ENCODE measurements around the gene FBXW8. TPM values are rescaled to one million over a fixed set of nuclear protein-coding genes. Genes with fewer than 3 reads are reported as not detected.
A peak's percentile ranks its signal among the peaks of the same experiment; 100 is the strongest.

FBXW8 gene
- total and polyA plus RNA-seq, 7 experiments from 2014 or later: 4.8 to 13.2 (median 11.7) TPM

DNA sequence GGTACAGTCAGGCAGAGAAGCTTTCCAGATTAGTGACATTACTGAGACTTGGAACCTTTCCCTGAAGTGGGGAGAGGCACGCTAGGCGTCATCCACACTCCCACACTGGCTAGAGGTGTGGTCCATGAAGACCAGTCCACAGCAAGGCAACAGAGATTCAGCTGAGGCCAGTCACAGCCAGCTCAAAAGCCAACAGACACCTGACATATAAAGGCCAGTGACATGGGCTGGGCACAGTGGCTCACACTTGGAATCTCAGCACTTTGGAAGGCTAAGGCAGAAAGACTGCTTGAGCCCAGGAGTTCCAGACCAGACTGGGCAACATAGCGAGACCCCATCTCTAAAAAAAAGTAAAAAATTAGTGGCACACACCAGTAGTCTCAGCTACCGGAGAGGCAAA lies 40.4 kb upstream of the FBXW8 start:
- intact Hi-C loops (cut with micrococcal nuclease): no loop called here
- H3K27me3 ChIP-seq (ENCODE audit: control insufficient read depth in 2 of 2, insufficient read depth in 2 of 2, low read length in 2 of 2): no peaks in the 10 kb centered on the region
- H3K4me1 ChIP-seq (ENCODE audit: control insufficient read depth in 2 of 2, insufficient read depth in 2 of 2, low read length in 2 of 2): no peaks in the 10 kb centered on the region
- peaks cover 18 to 29% (median 27%) of the 10 kb centered on the region in 5 donors for H3K27me3 Mint-ChIP-seq
- H3K9me3 ChIP-seq (ENCODE audit: control insufficient read depth in 2 of 3, low read length in 3 of 3): no peaks in the 10 kb centered on the region
- peaks cover 0 to 7% (median 0%) of the 10 kb centered on the region in 5 donors for H3K36me3 Mint-ChIP-seq
- peaks cover 0 to 18% (median 5%) of the 10 kb centered on the region in 11 donors for H3K9me3 Mint-ChIP-seq
- no peak overlapping the region for H3K27ac ChIP-seq (ENCODE audit: low read depth, low read length)
- H3K4me3 ChIP-seq (ENCODE audit: low read length): no peak overlapping the region
- H3K4me1 Mint-ChIP-seq: peaks cover 0 to 12% (median 8%) of the 10 kb centered on the region in 7 donors
- H3K36me3 ChIP-seq (ENCODE audit: control insufficient read depth in 2 of 3, insufficient read depth in 3 of 3, low read length in 3 of 3): no peaks in the 10 kb centered on the region
- CTCF ChIA-PET: no interaction called here
- ATAC-seq (no peak), DNase-seq (no peak)
- H3K27ac Mint-ChIP-seq: no peak overlapping the region
- H3K4me3 Mint-ChIP-seq: no peak overlapping the region
- POLR2A ChIA-PET: no interaction called here

DNA sequence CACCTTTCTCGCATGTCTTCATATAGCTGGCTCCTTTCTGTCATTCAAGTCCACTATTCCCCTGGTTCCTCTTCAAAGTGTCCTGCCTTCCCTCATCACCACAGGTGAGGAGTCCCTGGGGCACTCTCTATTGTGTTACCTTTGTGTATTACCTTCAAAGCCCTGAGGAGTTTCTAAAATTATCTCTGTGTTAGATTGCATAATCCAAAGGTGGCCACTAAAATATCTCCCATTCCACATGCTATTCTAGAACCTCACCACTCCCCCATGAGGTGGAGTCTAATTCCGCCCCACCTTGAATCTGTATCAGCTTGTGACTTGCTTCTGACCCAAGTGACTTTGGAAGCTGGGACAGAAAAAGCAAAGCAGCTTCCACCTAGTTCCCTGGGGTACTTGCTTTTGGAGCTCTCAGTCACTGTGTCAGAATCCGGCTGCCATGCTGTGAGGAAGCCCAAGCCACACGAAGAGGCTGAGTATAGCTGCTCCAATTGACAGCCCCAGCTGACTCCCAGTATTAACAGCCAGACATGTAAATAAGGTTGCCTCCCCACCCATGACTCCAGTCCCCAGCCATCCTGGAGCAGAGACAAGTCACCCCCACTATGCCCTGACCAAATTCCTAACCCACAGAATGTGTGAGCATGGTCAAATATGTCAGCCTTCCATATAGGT lies 36.3 kb upstream of the FBXW8 start:
- ChIA-PET CTCF (no interaction called here), POLR2A (no interaction called here)
- Mint-ChIP-seq H3K4me1 (peaks cover 11 to 22% (median 19%) of the 10 kb centered on the region in 7 donors), H3K27me3 (peaks cover 48 to 65% (median 64%) of the 10 kb centered on the region in 5 donors), H3K9me3 (peaks cover 0 to 23% (median 6%) of the 10 kb centered on the region in 11 donors), H3K27ac (no peak overlapping the region), H3K4me3 (no peak overlapping the region), H3K36me3 (peaks cover 0 to 7% (median 0%) of the 10 kb centered on the region in 5 donors)
- Histone ChIP-seq H3K27ac (ENCODE audit: low read depth, low read length) (no peak overlapping the region), H3K36me3 (ENCODE audit: control insufficient read depth in 2 of 3, insufficient read depth in 3 of 3, low read length in 3 of 3) (no peaks in the 10 kb centered on the region), H3K4me1 (ENCODE audit: control insufficient read depth in 2 of 2, insufficient read depth in 2 of 2, low read length in 2 of 2) (peaks cover 4 to 13% of the 10 kb centered on the region in 2 donors), H3K9me3 (ENCODE audit: control insufficient read depth in 2 of 3, low read length in 3 of 3) (no peaks in the 10 kb centered on the region), H3K27me3 (ENCODE audit: control insufficient read depth in 2 of 2, insufficient read depth in 2 of 2, low read length in 2 of 2) (peaks cover 0 to 6% of the 10 kb centered on the region in 2 donors), H3K4me3 (ENCODE audit: low read length) (no peak overlapping the region)
- ATAC-seq (no peak), DNase-seq (no peak)
- intact Hi-C loops (cut with micrococcal nuclease): no loop called here

DNA sequence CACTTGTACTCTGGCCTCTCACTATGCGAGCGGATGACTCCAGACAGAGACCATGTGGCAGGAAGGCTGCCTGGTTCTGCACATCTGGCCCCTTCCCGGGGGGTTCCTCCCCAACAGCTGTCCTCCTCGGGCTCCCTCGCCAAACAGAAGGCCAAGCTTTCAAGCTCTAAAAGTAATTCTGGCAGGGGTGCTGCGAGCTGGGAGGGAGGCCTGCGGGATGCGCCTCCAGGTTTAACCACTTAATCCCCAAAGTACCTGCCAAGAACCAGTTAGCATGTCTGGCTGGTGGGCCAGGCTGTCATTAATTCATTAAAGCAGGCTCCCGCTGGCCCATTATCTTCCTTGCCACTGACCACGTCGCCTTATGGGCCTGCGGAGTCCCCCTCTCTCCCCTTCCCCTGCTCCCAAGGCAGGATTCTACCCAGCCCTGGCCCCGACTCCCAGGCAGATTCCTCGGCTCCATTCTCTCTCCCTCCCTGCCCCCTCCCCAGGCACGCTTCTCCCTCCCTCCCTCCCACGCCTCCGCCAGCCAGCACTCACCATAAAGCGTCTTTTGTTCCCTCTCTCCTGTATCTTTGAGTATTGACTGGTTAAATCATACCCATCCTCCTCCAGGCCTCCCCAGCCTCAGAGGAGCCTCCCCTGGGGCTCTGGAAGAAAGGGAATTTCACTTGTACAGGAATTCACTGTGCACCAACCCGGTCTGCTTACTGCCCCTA lies 34.4 kb upstream of the FBXW8 start:
- Histone ChIP-seq H3K27ac (ENCODE audit: low read depth, low read length) (no peak overlapping the region), H3K9me3 (ENCODE audit: control insufficient read depth in 2 of 3, low read length in 3 of 3) (no peaks in the 10 kb centered on the region), H3K4me1 (ENCODE audit: control insufficient read depth in 2 of 2, insufficient read depth in 2 of 2, low read length in 2 of 2) (peaks cover 7 to 21% of the 10 kb centered on the region in 2 donors), H3K4me3 (ENCODE audit: low read length) (no peak overlapping the region), H3K36me3 (ENCODE audit: control insufficient read depth in 2 of 3, insufficient read depth in 3 of 3, low read length in 3 of 3) (no peaks in the 10 kb centered on the region), H3K27me3 (ENCODE audit: control insufficient read depth in 2 of 2, insufficient read depth in 2 of 2, low read length in 2 of 2) (peaks cover 0 to 6% of the 10 kb centered on the region in 2 donors)
- H3K27ac Mint-ChIP-seq: no peak overlapping the region
- intact Hi-C loops (cut with micrococcal nuclease): no loop called here
- peaks cover 0 to 7% (median 0%) of the 10 kb centered on the region in 5 donors for H3K36me3 Mint-ChIP-seq
- H3K9me3 Mint-ChIP-seq: peaks cover 0 to 23% (median 6%) of the 10 kb centered on the region in 11 donors
- CTCF ChIA-PET: no interaction called here
- DNase-seq: no peak
- ATAC-seq: no peak
- no peak overlapping the region for H3K4me3 Mint-ChIP-seq
- POLR2A ChIA-PET: no interaction called here
- peaks cover 62 to 79% (median 74%) of the 10 kb centered on the region in 5 donors for H3K27me3 Mint-ChIP-seq
- peaks cover 21 to 34% (median 32%) of the 10 kb centered on the region in 7 donors for H3K4me1 Mint-ChIP-seq

- Histone ChIP-seq H3K4me3 (ENCODE audit: low read length) (no peak overlapping the region), H3K36me3 (ENCODE audit: control insufficient read depth in 2 of 3, insufficient read depth in 3 of 3, low read length in 3 of 3) (no peaks in the 10 kb centered on the region), H3K4me1 (ENCODE audit: control insufficient read depth in 2 of 2, insufficient read depth in 2 of 2, low read length in 2 of 2) (peaks cover 7 to 31% of the 10 kb centered on the region in 2 donors), H3K27ac (ENCODE audit: low read depth, low read length) (no peak overlapping the region), H3K9me3 (ENCODE audit: control insufficient read depth in 2 of 3, low read length in 3 of 3) (no peaks in the 10 kb centered on the region), H3K27me3 (ENCODE audit: control insufficient read depth in 2 of 2, insufficient read depth in 2 of 2, low read length in 2 of 2) (peaks cover 0 to 14% of the 10 kb centered on the region in 2 donors)
- H3K36me3 Mint-ChIP-seq: peaks cover 0 to 7% (median 0%) of the 10 kb centered on the region in 5 donors
- POLR2A ChIA-PET: no interaction called here
- H3K9me3 Mint-ChIP-seq: peaks cover 0 to 19% (median 5%) of the 10 kb centered on the region in 11 donors
- peaks cover 28 to 44% (median 40%) of the 10 kb centered on the region in 7 donors for H3K4me1 Mint-ChIP-seq
- DNase-seq (no peak), ATAC-seq (no peak)
- H3K27ac Mint-ChIP-seq: no peak overlapping the region
- H3K27me3 Mint-ChIP-seq: peaks cover 73 to 89% (median 83%) of the 10 kb centered on the region in 5 donors
- intact Hi-C loops (cut with micrococcal nuclease): no loop called here
- peak overlapping the region; percentile 66 to 97 (median 80) for H3K4me3 Mint-ChIP-seq
- CTCF ChIA-PET: no interaction called here
Observed at GRCh38 chr12:116878567-116879508, 31.9 kb upstream of the FBXW8 start.

DNA sequence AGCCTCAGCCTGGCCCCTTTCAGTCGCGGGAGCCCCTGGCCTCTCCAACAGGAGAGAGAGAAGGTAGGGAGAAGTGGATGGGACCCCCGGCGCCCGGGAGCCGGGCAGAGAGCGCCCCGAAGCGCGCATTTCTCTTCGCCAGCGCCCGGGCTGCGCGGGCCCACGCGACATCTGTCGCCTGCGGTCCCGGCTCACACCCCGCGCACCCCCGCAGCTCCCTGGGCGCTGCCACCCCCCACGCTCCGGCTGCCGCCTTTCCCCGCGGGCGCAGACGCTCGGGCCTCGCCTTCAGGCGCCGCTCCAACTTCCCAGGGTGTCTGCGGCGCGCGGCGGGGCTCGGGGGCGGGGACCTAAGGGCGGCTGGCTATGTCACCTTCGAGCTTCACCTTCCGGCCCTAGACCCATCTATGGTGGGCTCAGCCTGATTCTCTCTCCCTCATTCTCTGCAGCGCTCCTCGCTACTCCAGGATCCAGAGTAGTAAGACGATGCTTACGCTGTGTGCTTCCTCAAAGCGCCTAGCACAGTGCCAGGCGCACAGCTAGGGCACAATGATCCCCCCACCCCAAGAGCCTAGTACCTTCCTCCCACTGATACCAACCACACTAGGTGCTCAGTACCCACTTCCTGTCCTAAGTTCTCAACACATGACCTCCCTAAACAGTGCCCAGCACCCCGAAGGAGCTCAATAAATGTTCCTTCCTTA lies 31.1 kb upstream of the FBXW8 start:
- H3K27ac ChIP-seq (ENCODE audit: low read depth, low read length): no peak overlapping the region
- H3K36me3 ChIP-seq (ENCODE audit: control insufficient read depth in 2 of 3, insufficient read depth in 3 of 3, low read length in 3 of 3): no peaks in the 10 kb centered on the region
- Mint-ChIP-seq H3K27me3 (peaks cover 75 to 87% (median 79%) of the 10 kb centered on the region in 5 donors), H3K4me1 (peaks cover 28 to 43% (median 37%) of the 10 kb centered on the region in 7 donors), H3K4me3 (peak overlapping the region; percentile 4 to 97 (median 82)), H3K36me3 (peaks cover 0 to 2% (median 0%) of the 10 kb centered on the region in 5 donors), H3K27ac (peak overlapping the region in 1 of 9 donors; percentile 45), H3K9me3 (peaks cover 0 to 11% (median 2%) of the 10 kb centered on the region in 11 donors)
- POLR2A ChIA-PET: no interaction called here
- CTCF ChIA-PET: no interaction called here
- H3K27me3 ChIP-seq (ENCODE audit: control insufficient read depth in 2 of 2, insufficient read depth in 2 of 2, low read length in 2 of 2): peaks cover 0 to 14% of the 10 kb centered on the region in 2 donors
- no peak for DNase-seq
- ATAC-seq: no peak
- intact Hi-C loops (cut with micrococcal nuclease): no loop called here
- H3K4me3 ChIP-seq (ENCODE audit: low read length): no peak overlapping the region
- no peaks in the 10 kb centered on the region for H3K9me3 ChIP-seq (ENCODE audit: control insufficient read depth in 2 of 3, low read length in 3 of 3)
- H3K4me1 ChIP-seq (ENCODE audit: control insufficient read depth in 2 of 2, insufficient read depth in 2 of 2, low read length in 2 of 2): peaks cover 7 to 31% of the 10 kb centered on the region in 2 donors

All from naive thymus-derived CD4-positive, alpha-beta T cell (primary cell).